ENCODE data around the gene GPR107.

DNA sequence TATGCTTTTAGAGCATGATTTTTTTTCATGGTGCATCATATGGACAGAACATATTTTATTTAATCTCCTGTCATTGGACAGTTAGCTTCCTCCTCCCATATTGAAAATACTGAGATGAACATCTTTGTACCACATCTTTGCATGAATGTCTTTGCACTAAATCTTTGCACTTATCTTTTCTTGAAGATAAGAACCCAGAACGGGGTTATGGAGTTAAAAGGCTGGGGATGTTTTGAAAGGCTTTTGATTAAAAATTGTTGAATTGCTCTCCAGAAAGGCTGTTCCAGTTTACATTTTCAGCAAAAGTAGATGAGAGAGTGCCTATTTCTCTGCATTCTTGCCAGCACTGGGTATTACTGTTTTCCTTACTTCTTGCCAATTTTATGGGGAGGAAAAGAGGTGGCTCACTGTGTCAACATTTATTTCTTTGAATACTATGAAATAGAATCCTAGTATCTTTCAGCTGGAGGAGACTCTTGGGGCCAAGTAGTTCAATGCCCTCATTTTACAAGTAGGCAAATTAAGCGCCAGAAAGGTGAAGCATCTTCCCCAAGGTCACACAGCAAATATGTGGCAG lies 125.7 kb downstream of the GPR107 start:
- no peak for TF ChIP-seq POLR2AphosphoS5 (IDR thresholded peaks at IDR 0.05; ENCODE audit: borderline replicate concordance, low read depth, low read length)
- no peak for TF ChIP-seq EZH2 (IDR thresholded peaks at IDR 0.05)
- no peak for TF ChIP-seq FOXP2 (optimal IDR thresholded peaks at IDR 0.05; ENCODE audit: control extremely low read depth, extremely low read length, insufficient read depth)
